Tibial nerve (tissue), 3 donors: ENCODE measurements around the gene DLG1.

Experiments used
- POLR2A ChIP-seq, 2 donors: fragments of 450-650 bp; IDR thresholded peaks; one replicate each; pipeline ENCODE4 v1.6.1; 2017; ENCODE audit warnings: antibody characterized with exemption in 2 of 2, mild to moderate bottlenecking in 2 of 2, moderate library complexity in 2 of 2
- TF ChIP-seq, protein P1 (sequence below), 5 experiments: fragments of 200-600 bp in 3 of 5; fragments of 450-650 bp in 2 of 5; sonication (generic) in 3 of 5; IDR thresholded peaks; one replicate each; pipeline ENCODE4 v1.5.1; 2016 to 2019; ENCODE audit warnings: antibody characterized with exemption in 5 of 5, mild to moderate bottlenecking in 3 of 5, moderate library complexity in 2 of 5

DNA sequence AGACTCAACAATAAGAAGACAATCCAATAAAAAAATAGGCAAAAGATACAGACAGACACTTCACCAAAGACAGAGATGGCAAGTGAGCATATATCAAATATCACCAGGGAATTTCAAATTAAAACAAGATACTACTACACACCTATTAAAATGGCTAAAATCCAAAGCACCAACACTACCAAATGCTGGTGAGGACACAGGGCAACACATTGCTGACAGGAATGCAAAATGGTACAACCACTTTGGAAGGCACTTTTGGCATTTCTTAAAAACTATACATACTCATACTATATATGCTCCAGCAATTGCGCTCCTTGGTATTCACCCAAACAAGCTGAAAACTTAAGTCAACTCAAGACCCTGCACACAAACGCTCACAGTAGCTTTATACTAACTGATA, 12.9 kb downstream of the DLG1 start:
- TF ChIP-seq, protein P1, sequence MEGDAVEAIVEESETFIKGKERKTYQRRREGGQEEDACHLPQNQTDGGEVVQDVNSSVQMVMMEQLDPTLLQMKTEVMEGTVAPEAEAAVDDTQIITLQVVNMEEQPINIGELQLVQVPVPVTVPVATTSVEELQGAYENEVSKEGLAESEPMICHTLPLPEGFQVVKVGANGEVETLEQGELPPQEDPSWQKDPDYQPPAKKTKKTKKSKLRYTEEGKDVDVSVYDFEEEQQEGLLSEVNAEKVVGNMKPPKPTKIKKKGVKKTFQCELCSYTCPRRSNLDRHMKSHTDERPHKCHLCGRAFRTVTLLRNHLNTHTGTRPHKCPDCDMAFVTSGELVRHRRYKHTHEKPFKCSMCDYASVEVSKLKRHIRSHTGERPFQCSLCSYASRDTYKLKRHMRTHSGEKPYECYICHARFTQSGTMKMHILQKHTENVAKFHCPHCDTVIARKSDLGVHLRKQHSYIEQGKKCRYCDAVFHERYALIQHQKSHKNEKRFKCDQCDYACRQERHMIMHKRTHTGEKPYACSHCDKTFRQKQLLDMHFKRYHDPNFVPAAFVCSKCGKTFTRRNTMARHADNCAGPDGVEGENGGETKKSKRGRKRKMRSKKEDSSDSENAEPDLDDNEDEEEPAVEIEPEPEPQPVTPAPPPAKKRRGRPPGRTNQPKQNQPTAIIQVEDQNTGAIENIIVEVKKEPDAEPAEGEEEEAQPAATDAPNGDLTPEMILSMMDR (IDR thresholded peaks at IDR 0.05), result no peak
- no peak for TF ChIP-seq POLR2A (IDR thresholded peaks at IDR 0.05)
